Ishikawa (cell line): Measurements from ENCODE around the gene MAB21L4.
A peak's percentile ranks its signal among the peaks of the same experiment; 100 is the strongest.

Source experiments
- CEBPB ChIP-seq: IDR thresholded peaks from 2 replicates; pipeline ENCODE4 v1.6.1; 2012
- CREB1 ChIP-seq: IDR thresholded peaks from 2 replicates; pipeline ENCODE4 v1.6.1; 2012; ENCODE audit warnings: low read depth
- EGR1 ChIP-seq: IDR thresholded peaks from 2 replicates; pipeline ENCODE4 v1.6.1; 2012
- EP300 ChIP-seq: IDR thresholded peaks from 2 replicates; pipeline ENCODE4 v1.6.1; 2012; ENCODE audit warnings: borderline replicate concordance
- FOXM1 ChIP-seq: IDR thresholded peaks from 2 replicates; pipeline ENCODE4 v1.6.1; 2012; ENCODE audit warnings: low read depth, borderline replicate concordance
- MAX ChIP-seq: IDR thresholded peaks from 2 replicates; pipeline ENCODE4 v1.6.1; 2012
- NFIC ChIP-seq: IDR thresholded peaks from 2 replicates; pipeline ENCODE4 v1.6.1; 2012
- RAD21 ChIP-seq: IDR thresholded peaks from 2 replicates; pipeline ENCODE4 v1.6.1; 2012; ENCODE audit warnings: low read depth
- REST ChIP-seq: IDR thresholded peaks from 2 replicates; pipeline ENCODE4 v1.6.1; 2012; ENCODE audit warnings: low read depth, mild to moderate bottlenecking
- TAF1 ChIP-seq: IDR thresholded peaks from 2 replicates; pipeline ENCODE4 v1.6.1; 2012; ENCODE audit warnings: low read depth, mild to moderate bottlenecking
- TCF12 ChIP-seq: IDR thresholded peaks from 2 replicates; pipeline ENCODE4 v1.6.1; 2012; ENCODE audit warnings: low read depth
- TEAD4 ChIP-seq: IDR thresholded peaks from 2 replicates; pipeline ENCODE4 v1.6.1; 2012
- USF1 ChIP-seq: IDR thresholded peaks from 2 replicates; pipeline ENCODE4 v1.6.1; 2012
- YY1 ChIP-seq: IDR thresholded peaks from 2 replicates; pipeline ENCODE4 v1.6.1; 2012; ENCODE audit warnings: low read depth
- ZBTB7A ChIP-seq: IDR thresholded peaks from 2 replicates; pipeline ENCODE4 v1.6.1; 2012; ENCODE audit warnings: low read depth

The MAB21L4 gene

GRCh38 chr2:240887631-240888030, 8.3 kb downstream of the MAB21L4 start:
- TF ChIP-seq MAX, result no peak
- no peak for TF ChIP-seq USF1
- TF ChIP-seq TCF12, result no peak
- no peak for TF ChIP-seq TEAD4
- no peak for TF ChIP-seq NFIC
- TF ChIP-seq EP300, result no peak
- TF ChIP-seq YY1, result no peak
- TF ChIP-seq RAD21, result no peak
- TF ChIP-seq REST, result no peak
- TF ChIP-seq CREB1, result no peak

GRCh38 chr2:240886678-240887609, 9.0 kb downstream of the MAB21L4 start:
- TF ChIP-seq EP300 (no peak), USF1 (no peak), YY1 (no peak), REST (no peak), MAX (0 out of 2 replicates have a peak, but pooled peaks have one; percentile 21)

- TF ChIP-seq EP300, result no peak
These were observed 9.9 kb downstream of the MAB21L4 start for GRCh38 chr2:240886023-240886565.

- TF ChIP-seq TAF1 (no peak), FOXM1 (no peak), TEAD4 (no peak)
These were observed 10.4 kb downstream of the MAB21L4 start for GRCh38 chr2:240885566-240885965.

- TF ChIP-seq CREB1 (no peak), TCF12 (no peak), TAF1 (no peak), RAD21 (no peak), EGR1 (no peak), USF1 (no peak), YY1 (no peak), FOXM1 (no peak), CEBPB (no peak), TEAD4 (no peak), REST (no peak), ZBTB7A (no peak), EP300 (no peak)
These were observed 11.2 kb downstream of the MAB21L4 start for GRCh38 chr2:240884745-240885144.
